IMR-90 (cell line): ENCODE data around the gene ARSA. TPM values are rescaled to one million over a fixed set of nuclear protein-coding genes. Genes with fewer than 3 reads are reported as not detected.

Experiments
- ATAC-seq: fragments of 200-7000 bp; cut with Tn5 transposase; 2 replicates; pipeline ENCODE4 v1.9.1; 2020; ENCODE audit warnings: low read depth, mild to moderate bottlenecking, moderate library complexity
- BruUV-seq: library from RNA; stranded (reverse); fragments of 400-500 nt; replicated peaks from 2 replicates; lab custom pipeline; 2021; lab: Mats Ljungman, UMichigan
- CTCF ChIA-PET: fragments of 300-600 bp; formaldehyde crosslinking; extraction: SDS; loops from one replicate; lab custom pipeline; 2021; ENCODE audit warnings: antibody characterized with exemption; lab: Yijun Ruan, JAX
- POLR2A ChIA-PET: fragments of 300-600 bp; sonication (Branson Sonifier 250); formaldehyde crosslinking; loops from one replicate; lab custom pipeline; 2022; ENCODE audit warnings: antibody characterized with exemption; ENCODE audit not compliant: unreplicated experiment; lab: Charles Lee
- DNase-seq: peaks from one replicate; pipeline ENCODE4 v3.0.0; 2013
- H2AFZ ChIP-seq: replicated peaks from 2 replicates; pipeline ENCODE3; 2013; ENCODE audit warnings: low read length, mild to moderate bottlenecking; ENCODE audit not compliant: poor library complexity
- H2AK5ac ChIP-seq: 2 replicates; pipeline ENCODE4 v1.6.1; 2013; ENCODE audit warnings: low read depth, low read length, inconsistent platforms
- H2AK9ac ChIP-seq: replicated peaks from 2 replicates; pipeline ENCODE3; 2013; ENCODE audit warnings: mild to moderate bottlenecking, low read depth, low read length, moderate library complexity; ENCODE audit not compliant: poor library complexity
- H2BK120ac ChIP-seq: 2 replicates; pipeline ENCODE4 v1.6.1; 2013; ENCODE audit warnings: low read depth, low read length, inconsistent platforms
- H2BK15ac ChIP-seq: 3 replicates; pipeline ENCODE4 v1.6.1; 2013; ENCODE audit warnings: low read depth, low read length, inconsistent platforms
- H2BK20ac ChIP-seq: 2 replicates; pipeline ENCODE4 v1.6.1; 2013; ENCODE audit warnings: low read depth, mild to moderate bottlenecking, inconsistent platforms, low read length, moderate library complexity
- H2BK5ac ChIP-seq: 2 replicates; pipeline ENCODE4 v1.6.1; 2013; ENCODE audit warnings: mild to moderate bottlenecking, low read depth, low read length, inconsistent platforms; ENCODE audit not compliant: poor library complexity, severe bottlenecking
- H3K14ac ChIP-seq: replicated peaks from 2 replicates; pipeline ENCODE4 v1.6.1; 2013; ENCODE audit warnings: low read depth, low read length, inconsistent platforms
- H3K18ac ChIP-seq: 2 replicates; pipeline ENCODE4 v1.6.1; 2013; ENCODE audit warnings: low read depth, low read length, control low read depth
- H3K23ac ChIP-seq: 2 replicates; pipeline ENCODE4 v1.6.1; 2013; ENCODE audit warnings: low read depth, low read length, inconsistent platforms
- H3K27ac ChIP-seq: 2 replicates; pipeline ENCODE4 v1.5.1; 2013; ENCODE audit warnings: mild to moderate bottlenecking, control low read depth, low read length; ENCODE audit not compliant: insufficient read depth
- H3K27me3 ChIP-seq: 2 replicates; pipeline ENCODE4 v1.6.1; 2013; ENCODE audit warnings: low read length; ENCODE audit not compliant: control insufficient read depth, insufficient read depth
- H3K36me3 ChIP-seq: 2 replicates; pipeline ENCODE4 v1.6.1; 2013; ENCODE audit warnings: low read length, mixed read lengths; ENCODE audit not compliant: control insufficient read depth, insufficient read depth
- H3K4ac ChIP-seq: 2 replicates; pipeline ENCODE4 v1.6.1; 2013; ENCODE audit warnings: low read depth, low read length, inconsistent platforms
- H3K4me1 ChIP-seq: 2 replicates; pipeline ENCODE4 v1.6.1; 2013; ENCODE audit warnings: low read length, mixed read lengths; ENCODE audit not compliant: control insufficient read depth, insufficient read depth
- H3K4me2 ChIP-seq: 2 replicates; pipeline ENCODE4 v1.6.1; 2013; ENCODE audit warnings: low read depth, mild to moderate bottlenecking, control low read depth, low read length, moderate library complexity
- H3K4me3 ChIP-seq: 2 replicates; pipeline ENCODE4 v1.5.1; 2013; ENCODE audit warnings: low read depth, mild to moderate bottlenecking, control low read depth, low read length, moderate library complexity; ENCODE audit not compliant: insufficient read depth
- H3K56ac ChIP-seq: 2 replicates; pipeline ENCODE4 v1.6.1; 2013; ENCODE audit warnings: low read length, inconsistent platforms; ENCODE audit not compliant: insufficient read depth; ENCODE audit errors: extremely low read depth
- H3K79me1 ChIP-seq, 2 experiments: 2 replicates each; pipeline ENCODE4 v1.6.1; 2013; ENCODE audit warnings: low read length in 2 of 2, inconsistent platforms in 1 of 2, low read depth in 1 of 2
- H3K9ac ChIP-seq: 2 replicates; pipeline ENCODE4 v1.6.1; 2013; ENCODE audit warnings: low read depth, low read length, control low read depth
- H3K9me1 ChIP-seq: 2 replicates; pipeline ENCODE4 v1.6.1; 2013; ENCODE audit warnings: low read length, inconsistent platforms; ENCODE audit not compliant: insufficient read depth
- H3K9me3 ChIP-seq: 2 replicates; pipeline ENCODE4 v1.6.1; 2013; ENCODE audit warnings: low read length; ENCODE audit not compliant: control insufficient read depth, insufficient read depth
- H4K20me1 ChIP-seq: 2 replicates; pipeline ENCODE4 v1.6.1; 2013; ENCODE audit warnings: low read length, inconsistent platforms; ENCODE audit not compliant: insufficient read depth
- H4K5ac ChIP-seq: 2 replicates; pipeline ENCODE4 v1.6.1; 2013; ENCODE audit warnings: mild to moderate bottlenecking, low read depth, low read length, control low read depth
- H4K8ac ChIP-seq, 2 experiments: 2 replicates each; pipeline ENCODE4 v1.6.1; 2013; ENCODE audit warnings: low read depth in 2 of 2, low read length in 2 of 2, control low read depth in 1 of 2, inconsistent platforms in 1 of 2
- H4K91ac ChIP-seq: 2 replicates; pipeline ENCODE4 v1.6.1; 2013; ENCODE audit warnings: low read depth, low read length, inconsistent platforms; ENCODE audit not compliant: insufficient read depth
- BHLHE40 ChIP-seq: fragments of 150-350 bp; IDR thresholded peaks from 2 replicates; pipeline ENCODE4 v1.6.1; 2016; ENCODE audit warnings: mild to moderate bottlenecking, low read depth, low read length
- CEBPB ChIP-seq: IDR thresholded peaks from 2 replicates; pipeline ENCODE4 v1.6.1; 2012; ENCODE audit warnings: low read depth, low read length, improper control_type of control experiment
- CHD1 ChIP-seq: IDR thresholded peaks from 2 replicates; pipeline ENCODE4 v1.6.1; 2012; ENCODE audit warnings: low read depth, low read length, improper control_type of control experiment
- CTCF ChIP-seq: conservative IDR thresholded peaks from 2 replicates; pipeline ENCODE4 v1.5.1; 2012; ENCODE audit warnings: mild to moderate bottlenecking, low read depth, low read length, improper control_type of control experiment
- ELK1 ChIP-seq: fragments of 150-350 bp; IDR thresholded peaks from 2 replicates; pipeline ENCODE4 v1.6.1; 2016; ENCODE audit warnings: low read depth, mild to moderate bottlenecking, low read length, moderate library complexity, borderline replicate concordance
- FOS ChIP-seq: fragments of 150-350 bp; IDR thresholded peaks from 2 replicates; pipeline ENCODE4 v1.6.1; 2016; ENCODE audit warnings: low read depth, low read length
- MAFK ChIP-seq: IDR thresholded peaks from 2 replicates; pipeline ENCODE4 v1.6.1; 2012; ENCODE audit warnings: low read depth, low read length, improper control_type of control experiment
- MAZ ChIP-seq: IDR thresholded peaks from 2 replicates; pipeline ENCODE4 v1.6.1; 2012; ENCODE audit warnings: low read depth, mild to moderate bottlenecking, low read length, improper control_type of control experiment, moderate library complexity, borderline replicate concordance
- MXI1 ChIP-seq: IDR thresholded peaks from 2 replicates; pipeline ENCODE4 v1.6.1; 2012; ENCODE audit warnings: low read depth, mild to moderate bottlenecking, low read length, moderate library complexity, borderline replicate concordance
- NFE2L2 ChIP-seq: fragments of 150-350 bp; IDR thresholded peaks from 2 replicates; pipeline ENCODE4 v1.6.1; 2016; ENCODE audit warnings: low read depth, mild to moderate bottlenecking, low read length
- POLR2A ChIP-seq: IDR thresholded peaks from 2 replicates; pipeline ENCODE4 v1.6.1; 2012; ENCODE audit warnings: mild to moderate bottlenecking, low read depth, low read length
- RAD21 ChIP-seq: IDR thresholded peaks from 2 replicates; pipeline ENCODE4 v1.6.1; 2012; ENCODE audit warnings: low read length, improper control_type of control experiment
- RCOR1 ChIP-seq: IDR thresholded peaks from 2 replicates; pipeline ENCODE4 v1.6.1; 2012; ENCODE audit warnings: mild to moderate bottlenecking, low read length, improper control_type of control experiment; ENCODE audit not compliant: insufficient replicate concordance
- RFX5 ChIP-seq: IDR thresholded peaks from 2 replicates; pipeline ENCODE4 v1.8.0; 2012; ENCODE audit warnings: low read depth, mild to moderate bottlenecking, low read length, moderate library complexity
- SMC3 ChIP-seq: fragments of 150-350 bp; IDR thresholded peaks from 2 replicates; pipeline ENCODE4 v1.6.1; 2016; ENCODE audit warnings: low read depth, mild to moderate bottlenecking, antibody characterized with exemption, low read length, moderate library complexity
- USF2 ChIP-seq: fragments of 150-350 bp; IDR thresholded peaks from 2 replicates; pipeline ENCODE4 v1.6.1; 2017; ENCODE audit warnings: mild to moderate bottlenecking, antibody characterized with exemption, low read length, low read depth
- WGBS, 2 experiments: methylation state at CpG; one replicate each; pipeline versions ENCODE4 v1.1.5 to v1.1.7; 2013; ENCODE audit warnings: missing lambda C conversion rate in 2 of 2; ENCODE audit not compliant: insufficient read length in 1 of 2; ENCODE audit errors: extremely low coverage in 2 of 2; 5-methylcytosine and 5-hydroxymethylcytosine counted together
- dilution Hi-C: fragments of 300-500 bp; cut with HindIII; formaldehyde crosslinking; loops from one replicate; pipeline ENCODE4 v1.14.3; 2018; ENCODE audit warnings: low sequenced_read_pairs; ENCODE audit not compliant: unreplicated experiment
- in situ Hi-C: fragments of 300-500 bp; cut with MboI; formaldehyde crosslinking; loops from 3 replicates; pipeline ENCODE4 v1.14.3; 2019; ENCODE audit warnings: low sequenced_read_pairs, inconsistent platforms, mixed read lengths
- intact Hi-C: fragments of 100-400 bp; cut with micrococcal nuclease; formaldehyde crosslinking; loops from 2 replicates; pipeline ENCODE4 v1.10.0; 2022
- polyA plus RNA-seq, 3 experiments: library from polyadenylated mRNA; depleted of rRNA; stranded (reverse); fragments of >200 nt; gene quantifications; 2 replicates each; pipeline ENCODE4 v1.2.3, GENCODE V29; 2012; ENCODE audit warnings: low replicate concordance in 1 of 3
- total RNA-seq: library from RNA; depleted of rRNA; stranded (reverse); fragments of >200 nt; gene quantifications from 2 replicates; pipeline ENCODE4 v1.2.3, GENCODE V29; 2012

The ARSA gene
- total and polyA plus RNA-seq, 2 of the 4 experiments (the other 2 are of a cell fraction), result 3.4 to 24.2 TPM

GRCh38 chr22:50604256-50605001 lies 23.5 kb downstream of the ARSA start:
- DNase-seq (no peak), ATAC-seq (no peak)
- H3K14ac ChIP-seq, result no peak overlapping the region
- dilution Hi-C loops, result no loop called here
- H2BK120ac ChIP-seq, result no peak overlapping the region
- TF ChIP-seq CHD1 (no peak), RFX5 (no peak), SMC3 (no peak), RCOR1 (no peak), POLR2A (no peak), NFE2L2 (no peak), USF2 (no peak), MAFK (no peak), MXI1 (no peak), CTCF (no peak), MAZ (no peak), BHLHE40 (no peak), CEBPB (no peak), FOS (no peak), RAD21 (no peak), ELK1 (no peak)
- 0 out of 2 replicates have a peak, but pooled peaks cover 2% of the 10 kb centered on the region for H3K9me3 ChIP-seq
- H2BK20ac ChIP-seq, result no peak overlapping the region
- H4K91ac ChIP-seq, result no peak overlapping the region
- no peak overlapping the region for H2AK5ac ChIP-seq
- H3K4me3 ChIP-seq, result no peak overlapping the region
- H3K18ac ChIP-seq, result no peak overlapping the region
- no TSS peak for BruUV-seq
- no peak overlapping the region for H3K27ac ChIP-seq
- H3K4ac ChIP-seq, result no peak overlapping the region
- H3K56ac ChIP-seq, result no peak overlapping the region
- peaks cover 73% of the 10 kb centered on the region for H3K27me3 ChIP-seq
- 37% methylated on average over 45 of the region's 103 CpGs; no CpG with 5 or more reads in 1 of the 2 experiments for WGBS, 2 experiments
- intact Hi-C loops, result no loop called here
- H2BK15ac ChIP-seq, result no peak overlapping the region
- POLR2A ChIA-PET, result no interaction called here
- no peak overlapping the region for H4K8ac ChIP-seq
- H2BK5ac ChIP-seq, result no peak overlapping the region
- H3K36me3 ChIP-seq, result no peaks in the 10 kb centered on the region
- no peak overlapping the region for H3K4me2 ChIP-seq
- in situ Hi-C loops, result no loop called here
- H4K20me1 ChIP-seq, result peaks cover 10% of the 10 kb centered on the region
- no peaks in the 10 kb centered on the region for H3K4me1 ChIP-seq
- H3K79me1 ChIP-seq, result no peaks in the 10 kb centered on the region
- CTCF ChIA-PET, result no interaction called here
- H2AK9ac ChIP-seq, result no peak overlapping the region
- H3K9ac ChIP-seq, result no peak overlapping the region
- H3K23ac ChIP-seq, result no peak overlapping the region
- H3K9me1 ChIP-seq, result 0 out of 2 replicates have a peak, but pooled peaks cover 6% of the 10 kb centered on the region
- H4K5ac ChIP-seq, result no peak overlapping the region
- H2AFZ ChIP-seq, result no peak overlapping the region
